Vagina (tissue), 2 donors: ENCODE data around the gene MPRIP. TPM values are rescaled to one million over a fixed set of nuclear protein-coding genes. Genes with fewer than 3 reads are reported as not detected.

Source experiments
- DNase-seq, 2 donors: peaks; one replicate each; pipeline ENCODE4 v3.0.0-alpha.2; 2017; ENCODE audit errors: extremely low spot score in 2 of 2
- H3K27ac ChIP-seq: fragments of 200-600 bp; sonication (generic); one replicate; pipeline ENCODE4 v1.5.1; 2019
- H3K27me3 ChIP-seq: fragments of 200-600 bp; sonication (generic); one replicate; pipeline ENCODE4 v1.5.1; 2019
- H3K36me3 ChIP-seq, 2 donors: fragments of 200-600 bp; sonication (generic); one replicate each; pipeline ENCODE4 v1.5.1; 2017 to 2019
- H3K4me1 ChIP-seq: fragments of 200-600 bp; sonication (generic); one replicate; pipeline ENCODE4 v1.5.1; 2019
- H3K4me3 ChIP-seq, 2 donors: fragments of 200-600 bp; sonication (generic); 1 replicate in 1 of 2; 2 replicates in 1 of 2; pipeline ENCODE4 v1.5.1; 2016 to 2019
- H3K9me3 ChIP-seq: fragments of 200-600 bp; sonication (generic); one replicate; pipeline ENCODE4 v1.5.1; 2019
- POLR2A ChIP-seq, 2 donors: fragments of 450-650 bp; IDR thresholded peaks; one replicate each; pipeline ENCODE4 v1.6.1; 2017; ENCODE audit warnings: antibody characterized with exemption in 2 of 2, mild to moderate bottlenecking in 2 of 2, moderate library complexity in 2 of 2
- POLR2AphosphoS5 ChIP-seq, 2 donors: sonication (generic); formaldehyde crosslinking; IDR thresholded peaks; one replicate each; pipeline ENCODE4 v1.9.0; 2017; ENCODE audit warnings: antibody characterized with exemption in 2 of 2, mild to moderate bottlenecking in 2 of 2, low read depth in 1 of 2; ENCODE audit not compliant: insufficient read depth in 1 of 2
- intact Hi-C: fragments of 100-400 bp; cut with DNase I; formaldehyde crosslinking; loops from one replicate; pipeline ENCODE4 v1.15.1; 2023
- total RNA-seq: library from RNA; depleted of rRNA; stranded (reverse); fragments of >200 nt; gene quantifications from one replicate; pipeline ENCODE4 v1.2.3, GENCODE V29; 2016
- TF ChIP-seq, protein P1 (sequence below), 3 experiments: fragments of 450-650 bp in 2 of 3; fragments of 200-600 bp in 1 of 3; sonication (generic) in 1 of 3; IDR thresholded peaks; one replicate each; pipeline ENCODE4 v1.5.1; 2017 to 2019; ENCODE audit warnings: antibody characterized with exemption in 3 of 3, mild to moderate bottlenecking in 2 of 3, moderate library complexity in 2 of 3

MPRIP gene
- total RNA-seq, 1 donor from 2014 or later: 202 TPM

DNA sequence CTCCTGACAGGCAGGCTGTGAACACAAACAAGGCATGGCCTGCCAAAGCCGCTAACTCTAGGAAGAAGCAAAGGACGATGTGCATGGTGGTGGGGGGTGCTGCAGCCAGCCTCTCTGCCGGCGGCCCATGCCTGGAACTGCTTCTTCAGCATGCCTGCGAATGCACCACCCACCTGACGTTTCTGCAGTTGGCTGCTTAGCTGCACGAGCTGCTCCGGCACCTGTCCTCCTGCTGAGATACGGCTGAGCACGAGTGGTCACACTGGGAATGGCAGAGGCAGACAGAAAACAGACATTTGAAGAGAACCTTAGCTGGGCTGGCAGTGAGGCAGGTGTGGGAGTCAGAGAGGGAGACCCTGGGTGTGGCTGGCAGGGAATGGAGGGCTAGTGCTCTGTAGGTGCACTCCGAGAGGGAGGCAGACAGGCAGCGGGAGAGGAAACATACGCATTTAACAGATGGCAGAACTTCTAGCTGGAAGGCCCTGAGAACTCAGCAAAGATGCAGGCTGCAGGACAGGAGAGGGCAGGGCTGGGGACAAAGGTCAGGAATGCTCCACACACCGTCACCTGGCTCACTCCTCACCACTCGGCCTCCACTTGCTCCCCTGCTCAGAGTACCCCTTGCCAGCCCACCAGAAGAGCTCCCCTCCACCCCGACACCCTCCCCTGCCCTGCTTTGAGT is 189.5 kb downstream of the MPRIP start:
- no peak overlapping the region for H3K27ac ChIP-seq
- peaks cover 25% of the 10 kb centered on the region for H3K4me1 ChIP-seq
- intact Hi-C loops: no loop called here
- H3K9me3 ChIP-seq: no peaks in the 10 kb centered on the region
- DNase-seq: no peak
- H3K27me3 ChIP-seq: no peaks in the 10 kb centered on the region
- no peak for TF ChIP-seq POLR2A (IDR thresholded peaks at IDR 0.05)
- no peak for TF ChIP-seq POLR2AphosphoS5 (IDR thresholded peaks at IDR 0.05; ENCODE audit: insufficient read depth in 1 of 2, low read depth in 1 of 2)
- TF ChIP-seq, protein P1, sequence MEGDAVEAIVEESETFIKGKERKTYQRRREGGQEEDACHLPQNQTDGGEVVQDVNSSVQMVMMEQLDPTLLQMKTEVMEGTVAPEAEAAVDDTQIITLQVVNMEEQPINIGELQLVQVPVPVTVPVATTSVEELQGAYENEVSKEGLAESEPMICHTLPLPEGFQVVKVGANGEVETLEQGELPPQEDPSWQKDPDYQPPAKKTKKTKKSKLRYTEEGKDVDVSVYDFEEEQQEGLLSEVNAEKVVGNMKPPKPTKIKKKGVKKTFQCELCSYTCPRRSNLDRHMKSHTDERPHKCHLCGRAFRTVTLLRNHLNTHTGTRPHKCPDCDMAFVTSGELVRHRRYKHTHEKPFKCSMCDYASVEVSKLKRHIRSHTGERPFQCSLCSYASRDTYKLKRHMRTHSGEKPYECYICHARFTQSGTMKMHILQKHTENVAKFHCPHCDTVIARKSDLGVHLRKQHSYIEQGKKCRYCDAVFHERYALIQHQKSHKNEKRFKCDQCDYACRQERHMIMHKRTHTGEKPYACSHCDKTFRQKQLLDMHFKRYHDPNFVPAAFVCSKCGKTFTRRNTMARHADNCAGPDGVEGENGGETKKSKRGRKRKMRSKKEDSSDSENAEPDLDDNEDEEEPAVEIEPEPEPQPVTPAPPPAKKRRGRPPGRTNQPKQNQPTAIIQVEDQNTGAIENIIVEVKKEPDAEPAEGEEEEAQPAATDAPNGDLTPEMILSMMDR (IDR thresholded peaks at IDR 0.05): no peak
- H3K36me3 ChIP-seq: peaks cover 0 to 56% of the 10 kb centered on the region in 2 donors
- no peak overlapping the region for H3K4me3 ChIP-seq

DNA sequence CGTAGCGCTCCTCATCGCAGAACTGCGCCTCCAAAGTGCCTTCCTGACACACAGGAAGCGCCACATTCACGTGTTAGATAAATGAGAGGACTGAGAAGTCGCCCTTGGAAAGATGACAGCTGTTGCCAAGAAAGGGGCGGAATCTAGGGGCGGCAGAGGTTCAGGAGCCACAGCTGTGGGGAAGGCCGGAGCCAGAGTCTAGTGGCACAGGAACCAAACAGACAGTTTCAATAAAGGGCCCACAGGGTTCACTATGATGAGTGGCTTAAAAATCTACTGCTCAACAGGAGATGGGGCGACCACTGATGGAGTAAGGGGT is 190.0 kb downstream of the MPRIP start:
- no peaks in the 10 kb centered on the region for H3K27me3 ChIP-seq
- H3K36me3 ChIP-seq: peaks cover 0 to 51% of the 10 kb centered on the region in 2 donors
- no peak overlapping the region for H3K4me3 ChIP-seq
- no peak for DNase-seq
- no peak overlapping the region for H3K27ac ChIP-seq
- intact Hi-C loops: no loop called here
- TF ChIP-seq POLR2A (IDR thresholded peaks at IDR 0.05) (no peak), POLR2AphosphoS5 (IDR thresholded peaks at IDR 0.05; ENCODE audit: insufficient read depth in 1 of 2, low read depth in 1 of 2) (no peak)
- TF ChIP-seq, protein P1 (IDR thresholded peaks at IDR 0.05): no peak
- H3K4me1 ChIP-seq: peaks cover 25% of the 10 kb centered on the region
- no peaks in the 10 kb centered on the region for H3K9me3 ChIP-seq

DNA sequence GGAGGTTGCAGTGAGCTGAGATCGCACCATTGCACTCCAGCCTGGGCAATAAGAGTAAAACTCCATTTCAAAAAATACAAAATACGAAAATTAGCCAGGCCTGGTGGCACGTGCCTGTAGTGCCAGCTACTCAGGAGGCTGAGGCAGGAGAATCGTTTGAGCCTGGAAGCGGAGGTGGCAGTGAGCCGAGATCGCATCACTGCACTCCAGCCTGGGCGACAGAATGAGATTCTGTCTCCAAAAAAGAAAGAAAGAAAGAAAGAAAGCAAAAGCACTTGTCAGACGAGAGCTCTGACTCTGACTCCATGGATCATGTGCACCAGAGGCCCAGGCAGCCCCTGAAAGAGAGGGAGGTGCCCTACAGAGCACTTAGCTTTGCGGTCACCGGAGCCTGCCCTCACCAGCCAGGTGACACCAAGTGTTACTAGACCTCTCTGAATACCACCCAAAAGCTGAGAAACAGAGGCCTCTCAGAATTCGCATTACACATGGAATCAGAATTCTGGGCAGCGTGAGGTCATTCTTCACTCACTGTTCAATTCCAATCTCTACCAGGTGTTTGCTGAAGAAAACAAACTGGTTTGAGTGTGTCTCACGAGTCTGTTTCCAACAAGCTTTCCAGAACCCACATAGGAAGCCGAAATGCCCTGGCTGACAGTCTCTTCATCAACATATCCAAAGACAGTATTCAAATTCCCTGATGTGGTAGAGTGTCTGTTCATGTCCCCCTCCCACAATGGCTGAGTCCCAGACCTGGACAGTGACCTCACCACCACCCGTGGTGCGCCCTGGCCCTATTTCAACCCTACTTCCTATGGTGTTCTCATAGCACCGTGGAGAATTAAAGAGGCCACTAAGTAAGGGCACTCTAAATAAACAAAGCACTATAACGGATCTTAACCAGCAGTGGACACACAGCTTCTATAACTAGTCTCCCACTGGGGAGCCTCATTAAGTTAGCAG is 193.2 kb downstream of the MPRIP start:
- Histone ChIP-seq H3K4me1 (peaks cover 34% of the 10 kb centered on the region), H3K27me3 (no peaks in the 10 kb centered on the region), H3K4me3 (peak overlapping the region; percentile 97 to 100), H3K27ac (peak overlapping the region; percentile 94), H3K36me3 (peaks cover 0 to 21% of the 10 kb centered on the region in 2 donors), H3K9me3 (no peaks in the 10 kb centered on the region)
- DNase-seq: no peak
- intact Hi-C loops: no loop called here
- TF ChIP-seq, protein P1 (IDR thresholded peaks at IDR 0.05): no peak
- TF ChIP-seq POLR2AphosphoS5 (IDR thresholded peaks at IDR 0.05; ENCODE audit: insufficient read depth in 1 of 2, low read depth in 1 of 2) (no peak), POLR2A (IDR thresholded peaks at IDR 0.05) (no peak)

DNA sequence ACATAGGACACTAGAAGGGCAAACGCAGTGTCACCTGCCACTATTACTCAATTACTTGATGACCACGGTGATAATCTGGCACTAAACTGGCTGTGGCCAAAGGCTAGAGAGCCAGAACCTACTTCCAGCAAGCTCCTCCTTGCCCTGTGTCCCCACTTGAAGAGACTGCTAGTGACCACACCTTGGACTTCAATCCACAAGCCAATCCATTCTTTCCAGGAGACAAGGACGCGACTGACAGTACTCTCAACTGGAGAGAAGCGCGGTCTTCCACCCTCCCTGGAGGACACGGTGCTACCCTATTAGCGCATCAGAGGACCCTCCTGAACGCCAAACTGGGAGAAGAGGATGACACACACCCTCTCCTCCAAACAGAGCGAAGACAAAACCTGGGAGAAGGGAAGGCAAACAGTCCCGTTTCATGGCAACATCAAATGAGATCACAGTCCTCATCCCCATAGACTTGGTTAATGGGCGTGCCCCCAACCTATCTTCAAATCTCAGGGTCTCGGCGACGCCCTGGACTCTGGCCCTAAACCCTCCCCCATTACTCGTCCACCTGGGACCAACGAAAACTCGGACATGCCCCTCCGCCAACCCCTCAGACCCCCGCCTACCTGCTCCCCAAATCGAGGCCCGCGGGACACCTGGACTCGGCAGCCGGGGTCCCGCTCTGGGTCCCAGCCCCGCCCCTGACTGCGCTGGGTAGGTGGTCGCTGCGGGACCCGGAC is 194.2 kb downstream of the MPRIP start:
- no peak for DNase-seq
- intact Hi-C loops: no loop called here
- Histone ChIP-seq H3K9me3 (no peaks in the 10 kb centered on the region), H3K27ac (peak overlapping the region; percentile 94), H3K4me1 (peaks cover 34% of the 10 kb centered on the region), H3K4me3 (peak overlapping the region; percentile 97 to 100), H3K27me3 (no peaks in the 10 kb centered on the region), H3K36me3 (peaks cover 0 to 12% of the 10 kb centered on the region in 2 donors)
- TF ChIP-seq POLR2A (IDR thresholded peaks at IDR 0.05) (no peak), POLR2AphosphoS5 (IDR thresholded peaks at IDR 0.05; ENCODE audit: insufficient read depth in 1 of 2, low read depth in 1 of 2) (no peak)
- TF ChIP-seq, protein P1 (IDR thresholded peaks at IDR 0.05): no peak
